C4-2B (cell line): ENCODE measurements around the gene MST1.
"Not testable (repeated sequence)": the region's sequence is repeated elsewhere in the genome, so short reads cannot be mapped to it uniquely, and the experiment has no call there.

Experiments
- CTCF ChIP-seq: fragments of 450-650 bp; conservative IDR thresholded peaks from 2 replicates; pipeline ENCODE4 v1.5.1; 2017; ENCODE audit warnings: mild to moderate bottlenecking
- ZFX ChIP-seq: fragments of 450-650 bp; IDR thresholded peaks from 2 replicates; pipeline ENCODE4 v1.6.1; 2017

GRCh38 chr3:49686346-49686745 lies 2.9 kb downstream of the MST1 start:
- TF ChIP-seq CTCF, ZFX: not testable (repeated sequence)
